Activated CD4-positive, alpha-beta T cell treated with anti-CD3 and anti-CD28 coated beads for 48 hours (primary cell): ENCODE measurements around the gene LAMC1.
A peak's percentile ranks its signal among the peaks of the same experiment; 100 is the strongest.

Source experiments
- DNase-seq: peaks from one replicate; pipeline ENCODE4 v3.0.0-alpha.2; 2020

The LAMC1 gene

DNA sequence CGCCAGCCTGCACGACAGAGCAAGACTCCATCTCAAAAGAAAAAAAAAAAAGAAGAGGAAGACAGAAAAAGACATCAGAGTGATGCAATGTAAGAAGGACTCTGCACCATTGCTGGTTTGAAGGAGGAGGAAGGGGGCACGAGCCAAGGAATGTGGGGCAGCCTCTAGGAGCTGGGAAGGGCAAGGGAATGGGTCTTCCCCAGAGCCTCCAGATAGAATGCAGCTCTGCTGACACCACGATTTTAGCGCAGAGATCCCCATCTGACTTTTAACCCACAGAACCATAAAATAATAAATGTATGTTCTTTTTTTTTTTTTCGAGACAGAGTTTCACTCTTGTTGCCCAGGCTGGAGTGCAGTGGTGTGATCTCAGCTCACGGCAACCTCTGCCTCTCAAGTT is 129.0 kb downstream of the LAMC1 start:
- no peak for DNase-seq

- DNase-seq = no peak
Observed at GRCh38 chr1:183155939-183156338, 132.7 kb downstream of the LAMC1 start.

GRCh38 chr1:183159960-183160359 is 136.7 kb downstream of the LAMC1 start:
- no peak for DNase-seq

DNA sequence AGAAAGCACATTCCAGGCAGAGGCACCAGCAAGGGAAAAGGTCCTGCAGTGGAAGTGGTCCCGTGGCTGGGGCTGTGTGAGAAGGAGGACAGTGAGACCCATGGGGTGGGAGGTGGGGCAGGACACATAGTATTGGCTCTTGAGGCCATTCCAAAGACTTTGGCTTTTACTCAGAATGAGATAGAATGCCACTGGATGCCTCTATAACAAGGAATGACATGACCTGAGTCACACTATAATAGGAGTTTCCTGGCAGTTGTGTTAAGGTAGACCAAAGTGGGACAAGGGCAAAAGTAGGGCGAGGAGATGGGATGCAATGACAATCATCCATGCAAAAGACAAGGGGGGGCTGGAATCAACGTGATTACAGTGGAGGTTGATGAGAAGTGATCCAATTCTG is 138.2 kb downstream of the LAMC1 start:
- DNase-seq = no peak

DNA sequence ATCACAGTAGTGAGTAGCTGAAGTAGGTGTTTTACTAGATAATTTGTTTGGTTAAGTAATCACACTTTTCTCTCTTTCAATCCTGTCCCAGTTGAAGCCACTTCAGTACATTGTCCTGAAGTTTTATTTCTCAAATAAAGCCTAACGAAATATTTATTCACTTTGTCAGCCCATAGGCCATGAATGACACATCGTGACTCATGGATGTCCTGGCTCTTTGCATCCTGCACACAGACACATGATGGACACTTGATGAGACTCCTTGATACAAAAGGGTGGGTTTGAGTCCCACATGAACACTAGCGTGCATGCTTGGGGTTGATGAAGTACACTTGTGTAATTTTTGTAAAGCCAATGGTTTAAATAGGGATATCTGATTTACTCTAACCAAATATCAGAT is 140.1 kb downstream of the LAMC1 start:
- no peak for DNase-seq

DNA sequence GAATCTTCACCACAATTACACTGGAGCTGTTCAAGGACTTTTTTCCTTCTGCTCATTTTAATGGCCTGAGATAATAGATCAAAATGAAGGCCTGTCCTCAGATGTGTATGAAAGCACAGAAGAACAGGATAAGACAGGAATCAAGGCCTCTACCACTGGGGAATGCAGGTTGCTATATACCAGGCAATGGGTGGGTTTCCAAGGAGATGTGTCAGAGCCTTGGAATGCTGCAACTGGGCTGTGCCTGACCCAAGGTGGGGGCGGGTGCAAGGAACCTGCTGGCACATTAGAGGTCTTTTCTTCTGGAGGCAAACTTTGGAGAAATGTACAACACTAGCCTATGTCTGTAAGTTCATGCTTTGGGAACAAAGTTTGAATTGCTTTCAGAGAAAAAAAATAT is 141.1 kb downstream of the LAMC1 start:
- DNase-seq = no peak

DNA sequence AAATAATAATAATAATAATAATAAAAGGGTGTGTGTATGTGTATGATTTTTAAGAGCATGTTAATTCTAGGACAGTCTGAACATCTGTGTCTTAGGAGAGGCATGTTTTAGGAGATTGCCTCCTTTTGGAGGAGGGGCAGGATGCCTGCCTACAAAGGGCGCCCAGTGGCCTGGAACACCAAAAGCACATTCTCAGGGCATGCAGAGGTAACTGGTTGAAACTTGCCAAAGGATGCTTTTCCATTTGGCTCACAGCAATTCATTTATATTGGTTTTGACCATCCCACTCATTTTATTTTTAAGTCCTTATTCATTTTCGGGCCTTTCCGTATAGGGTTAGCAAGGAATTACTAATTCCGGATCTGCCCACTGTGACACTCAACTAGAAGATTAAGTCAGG is 141.7 kb downstream of the LAMC1 start:
- no peak for DNase-seq

- no peak for DNase-seq
Observed at GRCh38 chr1:183165456-183165855, 142.2 kb downstream of the LAMC1 start.

DNA sequence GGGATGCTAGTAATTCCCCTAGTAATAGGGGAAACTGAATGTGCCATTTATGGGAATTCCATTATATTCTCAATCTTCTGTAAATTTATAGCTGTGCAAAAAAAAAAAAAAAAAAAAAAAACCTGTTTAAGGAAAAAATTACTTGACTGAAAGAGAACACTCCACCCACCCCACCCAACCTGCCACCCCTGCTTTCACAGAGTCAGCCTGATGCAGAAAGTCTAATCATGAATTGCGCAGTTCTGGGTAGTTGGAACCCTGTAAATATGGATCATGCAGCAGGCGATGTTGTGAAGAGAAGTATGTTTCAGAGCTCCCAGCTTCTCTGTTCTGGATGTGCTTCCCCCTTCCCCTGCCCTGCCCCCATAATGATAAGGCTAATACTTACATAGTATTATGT is 143.2 kb downstream of the LAMC1 start:
- no peak for DNase-seq

GRCh38 chr1:183167676-183168075 is 144.5 kb downstream of the LAMC1 start:
- DNase-seq = no peak

- DNase-seq = no peak
Observed at GRCh38 chr1:183168308-183168707, 145.1 kb downstream of the LAMC1 start.

DNA sequence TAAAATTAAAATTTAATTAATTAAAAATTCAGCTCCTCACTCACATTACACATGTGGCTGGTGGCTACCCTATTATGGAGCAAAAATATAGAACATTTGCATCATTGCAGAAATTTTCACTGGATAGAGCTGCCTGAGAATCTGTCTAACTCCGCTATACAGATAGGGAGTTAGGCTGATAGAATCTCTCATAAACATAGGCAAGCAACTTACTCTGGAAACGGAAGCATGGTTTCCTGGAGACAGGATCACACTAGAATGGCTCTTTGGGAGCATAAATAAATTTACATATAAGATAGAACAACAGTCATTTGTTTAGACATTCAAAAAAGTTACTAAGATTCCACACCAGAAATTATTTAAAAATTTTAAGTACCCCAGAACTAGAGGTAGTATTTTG is 150.6 kb downstream of the LAMC1 start:
- no peak for DNase-seq

DNA sequence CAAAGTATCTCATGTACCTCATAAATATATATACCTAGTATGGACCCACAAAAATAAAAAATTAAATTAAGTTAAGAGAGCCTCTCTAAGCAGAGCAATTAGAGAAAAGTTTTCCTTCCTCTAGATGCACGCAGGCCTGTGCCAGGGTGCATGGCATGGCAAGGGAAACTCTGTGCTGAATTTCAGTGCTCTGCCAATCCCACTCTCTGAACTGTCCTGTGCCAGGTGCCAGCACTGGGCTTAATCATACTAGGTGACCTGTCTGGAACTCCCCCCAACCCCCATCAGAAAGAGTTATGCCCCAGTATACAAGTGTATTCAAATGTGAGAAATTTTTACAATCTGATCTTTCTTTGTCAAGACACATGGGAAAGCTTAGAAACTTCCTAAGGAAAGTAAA is 152.4 kb downstream of the LAMC1 start:
- DNase-seq = no peak

GRCh38 chr1:183178545-183178944 is 155.3 kb downstream of the LAMC1 start:
- no peak for DNase-seq

DNA sequence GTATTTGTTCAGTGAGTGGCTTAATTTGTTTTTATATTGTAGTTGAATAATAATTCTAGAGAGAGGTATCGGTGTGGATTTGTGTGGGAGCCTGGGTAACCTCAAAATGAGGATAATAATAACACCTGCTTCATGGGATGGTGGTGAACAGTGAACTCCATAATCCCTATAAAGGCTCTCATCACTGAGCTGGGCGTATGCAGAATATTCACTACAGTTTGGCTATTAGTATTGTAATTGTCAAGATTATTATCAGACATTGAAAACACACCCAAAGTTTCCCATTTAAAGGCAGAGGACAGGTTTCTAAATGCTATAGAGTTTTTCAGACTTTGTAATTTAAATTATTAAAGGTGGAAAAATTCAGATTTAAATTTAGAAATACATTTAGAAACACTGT is 155.8 kb downstream of the LAMC1 start:
- no peak for DNase-seq

DNA sequence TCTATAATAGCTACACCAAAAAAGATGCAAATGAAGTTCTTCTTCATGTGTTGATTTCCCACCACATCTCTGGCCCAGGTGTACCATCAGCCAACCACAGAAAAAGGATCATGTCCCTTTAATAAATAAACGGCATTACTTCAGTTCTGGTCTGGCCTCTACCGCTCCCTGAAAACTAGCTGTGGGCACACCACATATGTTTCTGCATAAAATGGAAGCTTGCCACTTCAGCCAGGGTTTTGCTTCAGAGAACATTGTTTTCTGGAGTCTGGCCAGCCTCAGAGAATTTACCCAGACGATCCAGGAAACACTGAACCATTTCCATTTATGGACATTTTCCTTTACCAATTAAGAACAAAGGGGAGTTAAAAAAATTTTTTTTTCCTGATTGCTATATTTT is 157.0 kb downstream of the LAMC1 start:
- DNase-seq = no peak

DNA sequence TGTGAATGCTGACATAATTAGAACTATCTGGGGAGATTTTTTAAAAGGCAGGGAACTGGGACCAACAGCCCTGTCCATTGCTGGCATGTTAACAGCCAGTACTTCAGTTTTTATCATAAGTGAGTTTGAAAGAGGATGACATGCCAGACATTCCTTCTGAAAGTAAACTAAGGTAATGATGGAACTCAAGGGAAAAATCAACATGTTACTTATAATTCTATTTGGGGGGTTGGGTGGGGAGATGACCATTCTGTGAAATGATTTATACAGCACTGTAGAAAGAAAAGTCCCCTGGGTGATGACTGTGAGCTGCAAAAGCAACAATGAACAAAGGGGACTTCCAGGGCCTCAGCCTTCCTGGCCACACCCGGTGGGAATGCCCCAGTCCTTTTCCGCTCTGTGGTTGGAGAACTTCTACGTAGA is 157.4 kb downstream of the LAMC1 start:
- no peak for DNase-seq

GRCh38 chr1:183185941-183186490 is 162.8 kb downstream of the LAMC1 start, which contains the start of gene LAMC2:
LAMC2 (plus strand) TSS chr1:183186264; CDS start chr1:183186353, 89 bp downstream.
- peak; percentile 63 for DNase-seq

GRCh38 chr1:183186841-183187240 is 163.6 kb downstream of the LAMC1 start:
- DNase-seq = no peak

- no peak for DNase-seq
Observed at GRCh38 chr1:183188240-183188639, 165.0 kb downstream of the LAMC1 start.

- DNase-seq = no peak
Observed at GRCh38 chr1:183191833-183192232, 168.6 kb downstream of the LAMC1 start.

- DNase-seq = no peak
Observed at GRCh38 chr1:183193963-183194525, 170.8 kb downstream of the LAMC1 start.

DNA sequence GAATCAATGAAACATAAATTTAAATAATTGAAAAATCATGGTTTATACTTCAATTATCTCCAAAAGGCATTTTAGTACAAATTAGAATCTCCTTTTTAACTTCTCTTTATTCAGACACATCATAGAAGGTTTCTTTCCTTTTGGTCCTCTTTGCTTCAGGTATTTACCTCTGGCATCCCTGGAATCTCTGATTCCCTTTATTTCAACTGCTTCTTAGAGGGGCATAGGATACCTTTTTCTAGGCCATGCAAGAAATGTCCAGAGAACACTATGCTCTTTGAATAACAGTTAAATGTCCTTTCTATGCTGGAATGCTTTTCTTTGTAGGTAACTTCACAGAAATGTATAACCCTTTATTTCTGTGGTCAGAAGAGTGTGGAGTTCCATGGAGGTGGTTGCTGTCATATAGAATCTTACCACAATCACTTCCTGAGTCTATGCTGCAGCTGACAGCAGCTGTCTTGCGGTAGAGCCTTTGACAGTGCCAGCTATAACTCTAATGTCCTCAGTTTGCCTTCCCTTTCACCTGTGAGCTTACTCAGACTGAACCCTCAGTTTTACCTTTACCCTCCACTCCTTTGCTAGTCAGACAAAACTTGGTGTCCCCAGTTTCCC is 171.4 kb downstream of the LAMC1 start:
- DNase-seq = peak; percentile 23

GRCh38 chr1:183195142-183195574 is 171.9 kb downstream of the LAMC1 start:
- no peak for DNase-seq
